Measurements from ENCODE around the gene C1orf159.

The C1orf159 gene

GRCh38 chr1:1038694-1039093, 77.2 kb downstream of the C1orf159 start:
- DNase-seq (ENCODE audit: low read depth) = no peak

DNA sequence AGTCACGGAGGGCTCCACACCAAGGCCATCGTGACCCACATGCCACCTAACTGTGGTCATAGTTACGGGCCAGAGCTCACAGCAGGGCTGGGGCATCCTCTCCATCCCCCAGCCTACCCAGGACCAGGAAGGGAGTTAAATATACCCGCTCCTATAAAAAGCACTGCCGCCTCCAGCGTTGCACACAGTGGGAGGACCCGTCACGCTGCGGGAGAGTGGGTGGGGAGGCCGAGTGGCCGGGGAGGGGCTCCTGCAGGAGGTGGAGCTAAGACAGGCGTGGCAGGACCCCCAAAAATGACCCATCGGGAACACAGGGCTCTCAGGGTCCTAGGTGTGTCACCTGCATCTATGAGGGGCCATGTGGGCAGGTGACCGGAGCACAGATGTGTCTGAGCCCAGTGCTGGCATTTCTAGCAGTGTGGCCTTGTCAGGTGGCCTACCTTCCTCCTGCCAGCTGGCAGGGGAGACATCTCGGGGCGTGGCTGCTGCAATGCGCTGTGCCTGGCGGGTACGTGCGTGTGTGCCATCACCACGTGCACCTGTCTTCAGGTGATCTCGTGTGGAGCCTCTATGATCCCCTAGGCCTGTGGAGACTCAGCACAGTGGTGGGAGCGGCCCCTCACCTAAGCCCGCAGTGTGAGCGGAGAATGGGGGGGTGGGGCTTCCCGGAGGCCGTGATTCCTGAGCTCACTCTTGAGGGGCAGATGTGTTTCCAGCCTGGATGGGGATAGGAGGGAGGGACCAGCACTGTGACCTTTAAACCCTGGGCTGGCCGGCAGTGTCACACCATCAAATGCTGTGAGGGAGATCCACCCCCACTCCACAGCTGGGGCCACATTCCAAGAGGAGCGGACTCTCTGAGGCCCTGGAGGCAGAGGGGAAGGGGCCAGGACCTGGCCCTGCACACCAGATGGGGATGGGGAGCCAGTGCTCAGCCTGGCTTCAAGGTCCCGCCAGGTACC, 78.2 kb downstream of the C1orf159 start:
- DNase-seq (ENCODE audit: low read depth) = no peak

GRCh38 chr1:1035291-1035943, 80.5 kb downstream of the C1orf159 start:
- no peak for DNase-seq (ENCODE audit: low read depth)

- no peak for DNase-seq (ENCODE audit: low read depth)
These were observed 81.5 kb downstream of the C1orf159 start for GRCh38 chr1:1034439-1034781.

GRCh38 chr1:1033731-1034438, 82.0 kb downstream of the C1orf159 start:
- DNase-seq (ENCODE audit: low read depth) = no peak

DNA sequence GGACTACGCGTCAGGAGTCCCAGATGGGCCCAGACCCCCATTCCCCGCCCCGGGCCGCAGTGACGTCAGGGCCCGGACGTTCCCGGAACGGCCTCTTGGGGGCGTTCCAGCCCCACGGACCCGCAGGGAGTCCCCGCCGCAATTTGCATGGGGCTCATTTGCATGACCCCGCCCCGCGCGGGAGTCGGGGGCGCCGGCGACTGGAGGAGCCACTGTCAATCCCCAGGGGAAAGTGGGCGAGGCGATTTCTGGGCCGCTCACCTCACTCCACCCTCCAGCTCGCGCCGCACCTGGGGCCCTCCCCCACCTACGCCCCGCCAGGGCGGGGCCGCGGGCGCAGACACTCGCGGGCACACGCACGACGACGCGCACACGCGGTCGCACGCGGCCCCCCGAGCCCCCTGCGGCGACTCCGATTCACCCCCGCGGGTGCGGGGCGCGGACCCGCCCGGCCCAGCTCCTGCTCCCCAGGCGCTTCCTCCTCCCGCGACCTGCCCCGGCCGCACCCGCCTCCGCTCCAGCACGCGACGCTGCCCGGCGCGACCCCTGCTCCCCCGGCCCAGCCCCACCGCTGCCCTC, 82.8 kb downstream of the C1orf159 start:
- no peak for DNase-seq (ENCODE audit: low read depth)

DNA sequence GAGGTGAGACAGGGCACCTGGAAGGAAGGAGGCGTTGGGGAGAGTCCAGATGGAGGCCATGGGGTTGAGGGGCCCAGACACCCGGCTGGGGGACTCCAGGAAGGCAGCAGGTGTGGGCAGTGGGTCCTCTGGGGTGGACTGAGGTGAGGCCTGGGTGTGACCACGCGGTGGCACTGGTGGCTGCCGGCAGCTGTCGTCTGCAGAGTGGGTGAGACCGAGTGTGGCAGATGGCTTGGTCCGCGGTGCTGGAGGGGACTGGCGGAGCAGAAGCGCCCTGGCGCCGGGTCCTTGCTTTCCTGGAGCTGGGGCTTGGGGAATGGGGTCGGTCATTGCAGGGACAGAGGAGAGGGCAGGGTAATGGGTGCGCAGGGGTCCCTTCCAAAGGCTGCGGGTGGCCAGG, 83.5 kb downstream of the C1orf159 start:
- no peak for DNase-seq (ENCODE audit: low read depth)

Data from GM04503 (cell line).